NCI-H1694 treated with DMSO at 0.1 percent for 48 hours (cell line): ENCODE measurements around the gene RNLS.

Experiments
- DNase-seq: peaks from one replicate; lab custom pipeline; 2025; lab: John Stamatoyannopoulos, UW

Gene RNLS

GRCh38 chr10:88582806-88583583 lies at the start of gene RNLS:
RNLS (minus strand) TSS chr10:88583318.
- no peak for DNase-seq

GRCh38 chr10:88624840-88625239 lies 41.7 kb upstream of the RNLS start:
- no peak for DNase-seq

DNA sequence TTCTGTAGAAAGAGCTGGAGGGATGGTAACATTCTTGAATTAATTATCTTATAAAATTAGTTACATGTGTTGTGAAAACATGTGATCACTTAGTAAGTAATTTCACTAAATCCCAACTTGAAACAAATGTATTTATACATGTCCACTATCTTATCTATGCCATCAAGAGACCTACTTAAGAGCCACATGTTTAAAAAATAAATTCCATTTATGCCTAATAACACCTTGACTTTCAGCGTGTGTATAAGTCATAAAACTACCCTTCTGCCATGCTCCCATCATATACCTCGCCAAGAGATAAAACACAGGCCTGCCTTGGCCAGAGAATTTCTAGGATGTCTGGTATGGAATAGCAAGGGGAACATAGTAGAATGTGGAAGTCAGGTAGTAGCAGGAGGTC lies 40.7 kb upstream of the RNLS start:
- DNase-seq: no peak

- DNase-seq: no peak
These were observed 37.3 kb upstream of the RNLS start for GRCh38 chr10:88620441-88620840.

- no peak for DNase-seq
These were observed 35.4 kb upstream of the RNLS start for GRCh38 chr10:88618496-88618895.

GRCh38 chr10:88617772-88618300 lies 34.7 kb upstream of the RNLS start:
- DNase-seq: no peak

- DNase-seq: peak; percentile 2
These were observed 33.3 kb upstream of the RNLS start for GRCh38 chr10:88616250-88616977.

- DNase-seq: no peak
These were observed 25.7 kb upstream of the RNLS start for GRCh38 chr10:88608780-88609179.

- no peak for DNase-seq
These were observed 25.1 kb upstream of the RNLS start for GRCh38 chr10:88608052-88608732.

- DNase-seq: no peak
These were observed 14.9 kb upstream of the RNLS start for GRCh38 chr10:88598055-88598454.

GRCh38 chr10:88594482-88594881 lies 11.4 kb upstream of the RNLS start:
- DNase-seq: no peak

DNA sequence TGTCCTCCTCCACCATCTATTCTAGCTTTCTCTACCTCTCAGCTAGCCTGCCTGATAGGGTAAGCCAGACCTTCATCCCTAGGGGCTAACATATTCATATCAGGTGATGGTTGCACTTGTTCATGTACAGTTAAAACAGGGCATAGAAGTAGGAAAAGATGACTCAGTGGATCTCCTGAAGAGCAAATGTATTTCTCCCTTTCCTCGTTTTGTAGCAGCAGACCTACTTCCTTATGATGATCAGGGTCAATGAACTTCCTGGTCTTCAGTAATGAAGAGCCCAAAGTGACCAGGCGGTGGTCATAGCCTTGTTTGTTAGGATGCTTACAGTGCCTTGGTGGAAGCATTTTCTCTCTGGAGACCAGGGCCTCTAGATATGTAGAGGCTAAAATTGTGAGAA lies 9.8 kb upstream of the RNLS start:
- no peak for DNase-seq

DNA sequence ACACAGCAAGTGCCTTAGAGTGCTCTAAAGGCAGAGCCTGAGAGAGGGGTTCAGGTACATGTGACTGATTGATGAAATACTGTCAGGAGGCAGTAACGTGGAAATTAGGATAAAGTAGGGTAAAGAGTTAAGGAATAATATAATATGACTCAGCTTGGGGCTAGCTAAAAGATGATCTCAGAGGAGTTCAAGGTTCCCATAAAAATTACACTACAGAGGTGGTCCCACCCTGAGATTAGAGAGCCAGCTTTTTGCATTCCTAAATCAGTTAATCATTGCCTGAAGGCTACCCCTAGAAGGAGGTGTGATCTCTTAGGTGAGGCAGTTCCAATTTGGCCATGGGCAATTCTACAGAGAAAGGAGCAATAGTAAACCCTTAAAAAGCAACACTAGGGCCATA lies 9.3 kb upstream of the RNLS start:
- DNase-seq: no peak

GRCh38 chr10:88586462-88586861 lies 3.3 kb upstream of the RNLS start, which contains the start of gene LIPJ:
LIPJ (plus strand) TSS chr10:88586762; CDS start chr10:88590688, 3,926 bp downstream.
- DNase-seq: no peak

- no peak for DNase-seq
These were observed 453 bp upstream of the RNLS start for GRCh38 chr10:88583584-88583957.

- no peak for DNase-seq
These were observed 710 bp downstream of the RNLS start for GRCh38 chr10:88582411-88582805.

DNA sequence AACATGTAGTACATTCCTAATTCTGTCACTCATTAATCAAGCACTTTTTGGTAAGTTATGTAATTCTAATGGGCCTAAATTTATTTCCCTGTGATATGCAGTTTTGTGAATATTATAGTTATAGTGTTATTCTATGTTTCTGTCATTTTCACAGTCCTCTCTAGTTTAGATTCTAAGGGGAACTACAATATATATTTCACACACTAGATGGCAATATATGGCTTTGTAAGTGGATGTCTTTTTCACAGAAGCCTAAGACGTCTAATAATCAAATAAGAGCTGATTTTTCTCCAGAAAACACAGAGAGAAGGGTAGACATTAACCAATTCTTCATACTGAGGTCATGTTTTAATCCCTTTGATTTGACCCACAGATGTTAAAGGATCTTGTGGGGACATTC lies 18.0 kb downstream of the RNLS start:
- peak; percentile 26 for DNase-seq

- DNase-seq: no peak
These were observed 21.0 kb downstream of the RNLS start for GRCh38 chr10:88562152-88562551.

DNA sequence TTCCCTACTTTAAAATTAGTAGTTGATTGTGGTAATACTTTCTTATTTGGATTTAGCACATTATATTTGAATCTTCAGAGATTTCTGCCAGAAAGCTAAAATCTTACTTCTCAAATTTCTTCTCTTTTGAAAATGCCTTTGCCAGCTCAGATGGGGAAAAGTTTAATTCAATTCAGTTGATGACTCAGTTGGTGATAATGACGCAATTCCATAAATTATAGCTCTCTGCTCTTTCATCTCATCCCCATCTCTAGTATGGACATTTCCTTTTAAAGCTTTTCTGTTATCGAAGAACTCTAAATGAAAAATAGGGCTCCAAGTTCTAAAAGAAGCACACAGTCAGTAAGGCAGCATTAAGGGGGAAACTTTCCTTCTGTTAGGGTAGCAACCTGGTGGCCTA lies 25.5 kb downstream of the RNLS start:
- DNase-seq: no peak

- DNase-seq: no peak
These were observed 25.9 kb downstream of the RNLS start for GRCh38 chr10:88557256-88557655.

DNA sequence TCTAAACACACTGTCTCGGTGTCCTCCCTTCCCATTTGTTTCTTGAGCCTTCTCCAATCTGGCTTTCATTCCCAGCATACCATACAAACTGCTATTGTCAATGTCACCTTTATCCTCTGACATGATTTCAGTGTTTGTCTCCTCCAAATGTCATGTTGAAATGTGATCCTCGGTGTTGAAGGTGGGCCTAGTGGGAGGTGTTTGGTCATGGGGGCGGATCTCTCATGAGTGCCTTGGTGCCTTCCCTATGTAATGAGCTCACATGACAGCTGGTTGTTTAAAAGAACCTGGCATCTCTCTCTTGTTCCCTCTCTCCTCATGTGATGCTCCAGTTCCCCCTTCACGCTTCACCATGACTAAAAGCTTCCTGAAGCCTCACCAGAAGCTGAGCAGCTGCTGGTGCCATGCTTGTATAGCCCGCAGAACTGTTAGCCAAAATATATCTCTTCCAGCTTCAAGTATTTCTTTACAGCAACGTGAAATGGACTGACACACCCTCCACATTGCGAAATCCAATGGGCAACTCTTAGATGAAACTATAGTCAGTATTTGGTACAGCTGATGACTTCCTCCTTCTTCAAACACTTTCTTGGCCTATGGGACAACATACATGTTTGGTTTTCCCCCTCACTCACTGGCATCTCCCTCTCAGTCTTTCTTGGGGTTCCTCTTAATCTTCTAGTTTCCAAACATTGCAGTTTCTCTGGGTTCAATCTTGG lies 27.8 kb downstream of the RNLS start:
- no peak for DNase-seq
